Fibroblast of pulmonary artery (primary cell): ENCODE results near the gene RASGEF1B.

Experiments used
- DNase-seq: peaks from one replicate; pipeline ENCODE4 v3.0.0-alpha.2; 2010; ENCODE audit warnings: low read depth
- H3K4me3 ChIP-seq: replicated peaks from 2 replicates; pipeline ENCODE4 v1.5.1; 2011; ENCODE audit warnings: low read depth, mild to moderate bottlenecking, control low read depth, low read length, moderate library complexity
- TF ChIP-seq, protein P1 (sequence below): IDR thresholded peaks from 2 replicates; pipeline ENCODE4 v1.5.1; 2011; ENCODE audit warnings: mild to moderate bottlenecking, control low read depth, low read length, inconsistent platforms; ENCODE audit errors: missing control alignments

The RASGEF1B gene

DNA sequence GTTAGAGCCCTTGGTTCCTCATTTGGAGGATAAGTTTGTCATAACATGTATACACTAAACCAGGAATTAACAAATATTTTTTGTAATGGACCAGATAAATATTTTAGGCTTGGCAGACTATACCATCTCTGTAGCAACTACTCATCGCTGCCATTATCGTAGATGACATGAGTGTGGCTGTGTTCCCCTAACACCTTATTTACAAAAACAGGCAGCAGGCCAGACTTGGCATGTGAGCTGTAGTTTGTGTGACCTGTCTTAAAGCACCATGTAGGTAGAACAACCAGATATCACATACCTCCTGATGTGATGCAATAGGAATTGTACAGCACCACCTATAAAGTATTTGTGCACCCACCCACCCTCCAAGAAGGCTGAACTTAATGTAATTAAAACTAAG, 82.0 kb downstream of the RASGEF1B start:
- no peak for DNase-seq
- no peak overlapping the region for H3K4me3 ChIP-seq
- TF ChIP-seq, protein P1, sequence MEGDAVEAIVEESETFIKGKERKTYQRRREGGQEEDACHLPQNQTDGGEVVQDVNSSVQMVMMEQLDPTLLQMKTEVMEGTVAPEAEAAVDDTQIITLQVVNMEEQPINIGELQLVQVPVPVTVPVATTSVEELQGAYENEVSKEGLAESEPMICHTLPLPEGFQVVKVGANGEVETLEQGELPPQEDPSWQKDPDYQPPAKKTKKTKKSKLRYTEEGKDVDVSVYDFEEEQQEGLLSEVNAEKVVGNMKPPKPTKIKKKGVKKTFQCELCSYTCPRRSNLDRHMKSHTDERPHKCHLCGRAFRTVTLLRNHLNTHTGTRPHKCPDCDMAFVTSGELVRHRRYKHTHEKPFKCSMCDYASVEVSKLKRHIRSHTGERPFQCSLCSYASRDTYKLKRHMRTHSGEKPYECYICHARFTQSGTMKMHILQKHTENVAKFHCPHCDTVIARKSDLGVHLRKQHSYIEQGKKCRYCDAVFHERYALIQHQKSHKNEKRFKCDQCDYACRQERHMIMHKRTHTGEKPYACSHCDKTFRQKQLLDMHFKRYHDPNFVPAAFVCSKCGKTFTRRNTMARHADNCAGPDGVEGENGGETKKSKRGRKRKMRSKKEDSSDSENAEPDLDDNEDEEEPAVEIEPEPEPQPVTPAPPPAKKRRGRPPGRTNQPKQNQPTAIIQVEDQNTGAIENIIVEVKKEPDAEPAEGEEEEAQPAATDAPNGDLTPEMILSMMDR, result no peak

DNA sequence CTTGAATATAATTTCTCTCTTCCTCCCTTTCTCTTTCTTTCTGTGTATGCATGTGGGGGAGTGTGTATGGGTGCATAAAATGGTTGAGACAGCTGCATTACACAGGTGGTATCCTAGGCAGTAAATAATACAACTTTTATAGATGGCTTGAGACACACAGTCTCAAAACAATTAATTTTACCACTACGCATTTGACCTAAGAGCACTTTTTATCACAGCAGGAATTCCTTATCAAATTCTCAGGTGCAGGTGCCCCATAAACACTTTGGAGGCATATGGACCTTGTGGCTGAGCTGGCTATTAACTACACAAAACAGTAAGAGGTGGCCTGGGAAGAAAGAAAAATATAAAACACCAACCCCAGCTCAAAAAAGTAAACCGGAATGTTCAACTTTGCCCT, 91.3 kb downstream of the RASGEF1B start:
- H3K4me3 ChIP-seq, result no peak overlapping the region
- DNase-seq, result no peak
- TF ChIP-seq, protein P1, result no peak

DNA sequence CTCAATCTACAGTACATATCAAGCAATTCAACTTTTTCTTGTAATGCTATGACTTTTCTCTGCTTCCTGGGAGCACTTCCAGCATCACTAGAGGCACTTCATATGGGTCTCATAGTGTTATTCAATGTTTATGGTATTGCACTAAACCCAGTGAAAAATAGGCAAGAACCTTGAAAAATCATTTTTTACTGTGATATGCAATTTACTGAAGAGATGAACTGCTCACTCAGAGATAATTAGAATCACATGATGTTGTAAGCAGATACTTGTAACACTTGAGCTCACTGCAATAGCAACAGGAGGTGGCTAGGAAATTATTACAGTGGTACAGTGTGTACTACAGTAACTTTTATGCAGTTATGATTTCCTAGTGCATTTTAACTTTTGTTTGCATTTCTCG, 93.3 kb downstream of the RASGEF1B start:
- H3K4me3 ChIP-seq, result no peak overlapping the region
- TF ChIP-seq, protein P1, result no peak
- no peak for DNase-seq

- DNase-seq, result no peak
- H3K4me3 ChIP-seq, result no peak overlapping the region
- TF ChIP-seq, protein P1, result no peak
These were observed 94.5 kb downstream of the RASGEF1B start for GRCh38 chr4:81377191-81377590.

GRCh38 chr4:81376720-81377119, 95.0 kb downstream of the RASGEF1B start:
- TF ChIP-seq, protein P1, result no peak
- no peak overlapping the region for H3K4me3 ChIP-seq

More at GRCh38 chr4:81376720-81377119, 95.0 kb downstream of the RASGEF1B start:
- no peak for DNase-seq
